ENCODE data around the gene EFCAB6.
A peak's percentile ranks its signal among the peaks of the same experiment; 100 is the strongest.

EFCAB6 gene

GRCh38 chr22:43633631-43634285, 178.3 kb downstream of the EFCAB6 start:
- no peak for DNase-seq

GRCh38 chr22:43631846-43632245, 180.3 kb downstream of the EFCAB6 start:
- DNase-seq, result no peak

- no peak for DNase-seq
These were observed 180.9 kb downstream of the EFCAB6 start for GRCh38 chr22:43631201-43631600.

GRCh38 chr22:43630451-43630850, 181.7 kb downstream of the EFCAB6 start:
- no peak for DNase-seq

DNA sequence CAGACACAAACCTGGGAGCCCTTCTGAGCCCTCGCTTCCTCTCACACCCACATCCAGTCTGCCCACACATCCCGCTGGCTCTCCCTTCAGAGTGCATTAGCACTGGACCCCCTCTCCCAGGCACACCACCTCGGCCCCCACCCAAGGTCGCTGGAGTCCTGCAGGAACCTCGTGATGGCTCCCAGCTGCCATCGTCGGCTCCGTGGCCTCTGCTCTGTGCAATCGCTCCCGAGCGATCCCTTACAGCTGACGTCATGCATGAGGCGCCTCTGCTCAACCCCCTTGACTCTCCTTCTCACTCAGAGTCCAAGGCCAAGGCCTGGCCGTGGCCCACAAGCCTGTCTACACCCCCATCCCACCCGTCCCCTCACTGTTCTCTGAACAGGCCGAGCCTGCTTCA, 183.9 kb downstream of the EFCAB6 start:
- DNase-seq, result no peak

DNA sequence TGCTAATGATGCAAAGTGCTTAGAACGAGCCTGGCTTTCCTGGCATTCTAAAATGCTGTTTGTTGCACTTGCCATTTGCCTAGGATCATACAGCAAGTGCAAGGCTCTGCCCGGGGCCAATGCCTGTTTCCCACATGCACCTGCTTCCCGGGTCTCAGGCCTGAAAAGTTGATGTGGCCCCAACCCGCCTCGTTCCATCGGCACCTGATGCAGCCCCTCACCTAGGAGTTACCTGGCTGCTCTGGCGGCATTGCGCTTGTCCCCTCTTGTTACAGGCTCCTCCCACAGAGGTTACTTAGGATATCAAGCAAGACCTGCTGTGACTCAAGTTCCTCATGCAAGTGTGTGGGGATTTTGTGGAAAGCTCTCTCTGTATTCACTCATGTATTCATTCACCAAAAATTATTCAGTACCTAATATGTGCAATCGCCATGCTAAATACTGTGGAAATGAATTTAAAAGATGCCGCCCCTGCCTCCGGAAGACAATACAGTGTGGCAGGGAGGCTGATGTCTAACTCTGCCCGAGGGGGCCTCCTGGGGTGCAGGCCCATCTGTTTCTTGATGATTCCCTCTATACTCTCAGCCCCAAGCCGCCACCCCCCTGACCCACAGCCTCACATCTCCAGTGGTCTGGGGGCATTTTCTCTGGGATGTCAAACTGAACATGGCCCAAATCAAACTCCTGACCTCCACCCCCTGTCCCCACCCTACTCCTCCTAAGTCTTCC, 184.5 kb downstream of the EFCAB6 start:
- no peak for DNase-seq

DNA sequence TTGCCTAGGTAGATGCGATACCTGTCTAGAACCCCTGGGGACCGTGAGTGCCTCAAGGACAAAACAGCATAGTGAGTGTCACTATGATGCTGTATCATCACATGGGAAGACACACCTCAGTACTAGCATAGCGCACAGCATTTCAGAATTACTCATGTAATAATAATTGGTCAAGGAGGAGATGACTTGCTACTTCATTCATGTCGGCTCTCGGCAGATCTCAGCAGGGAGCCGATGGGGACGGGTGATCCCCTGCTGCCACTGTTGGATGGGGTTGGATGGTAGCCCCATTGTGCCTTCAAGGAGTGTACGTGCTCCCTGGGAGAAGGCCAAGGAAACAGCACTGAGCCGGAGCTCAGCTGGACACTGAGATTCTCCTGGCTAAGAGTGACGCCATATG, 186.9 kb downstream of the EFCAB6 start:
- DNase-seq, result no peak

GRCh38 chr22:43624144-43624998, 187.7 kb downstream of the EFCAB6 start:
- no peak for DNase-seq

DNA sequence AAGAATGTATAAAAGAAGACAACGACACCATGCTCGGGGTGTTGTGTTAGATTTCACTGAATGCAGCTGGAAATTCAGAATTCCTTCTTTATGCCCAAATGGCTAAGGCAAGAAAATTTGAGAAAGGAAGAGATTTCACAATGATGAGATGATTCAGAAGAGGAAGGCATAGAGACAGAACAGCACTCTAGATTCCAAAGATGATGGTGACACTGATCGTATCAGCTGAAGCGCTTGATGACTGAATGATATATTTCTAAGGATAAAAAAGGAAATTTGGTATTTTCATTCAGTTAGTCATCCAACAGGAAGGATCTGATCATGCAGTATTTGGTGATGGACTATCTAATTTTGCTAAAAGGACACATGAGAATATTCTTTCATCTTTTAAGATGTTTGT, 189.2 kb downstream of the EFCAB6 start:
- DNase-seq, result no peak

GRCh38 chr22:43620197-43620596, 191.9 kb downstream of the EFCAB6 start:
- DNase-seq, result no peak

DNA sequence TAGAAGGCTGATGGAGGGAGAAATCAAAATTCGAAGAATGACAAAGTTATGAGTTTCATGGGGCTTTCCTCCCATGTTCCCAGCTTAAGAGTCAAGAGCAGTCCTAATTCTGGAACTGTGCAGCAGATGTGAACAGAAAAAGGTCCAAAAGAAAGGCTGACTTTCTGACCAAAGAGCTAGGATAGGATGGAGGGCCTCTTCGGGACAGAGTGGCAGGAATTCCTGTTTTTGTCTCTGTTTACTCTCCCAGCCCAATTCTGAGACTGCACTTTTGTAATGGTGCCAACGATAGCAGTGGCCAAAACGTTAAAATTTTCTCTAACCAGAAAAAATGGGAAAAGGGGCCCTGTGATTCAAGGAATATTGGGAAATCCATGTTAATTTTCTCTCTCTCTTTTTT, 193.6 kb downstream of the EFCAB6 start:
- no peak for DNase-seq

GRCh38 chr22:43616645-43617044, 195.5 kb downstream of the EFCAB6 start:
- DNase-seq, result peak; percentile 5

DNA sequence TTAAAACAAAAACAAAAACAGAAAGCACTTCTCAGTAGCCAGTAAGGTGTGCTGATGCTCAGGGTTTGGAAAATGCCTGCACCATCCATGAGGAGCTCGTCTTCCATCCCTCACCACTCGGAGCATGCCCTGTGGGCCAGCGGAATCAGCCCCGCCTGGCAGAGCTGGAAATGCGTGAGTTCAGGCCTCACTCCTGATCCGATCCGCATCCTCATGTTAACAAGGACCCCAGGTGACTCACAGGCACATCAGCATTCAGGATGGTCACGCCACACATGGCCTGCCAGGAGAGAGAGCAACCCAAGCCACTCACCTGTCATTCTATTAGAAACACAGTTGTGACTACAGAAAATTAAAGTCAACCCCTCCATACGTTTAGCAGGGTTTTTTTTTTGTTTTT, 211.8 kb downstream of the EFCAB6 start:
- no peak for DNase-seq

DNA sequence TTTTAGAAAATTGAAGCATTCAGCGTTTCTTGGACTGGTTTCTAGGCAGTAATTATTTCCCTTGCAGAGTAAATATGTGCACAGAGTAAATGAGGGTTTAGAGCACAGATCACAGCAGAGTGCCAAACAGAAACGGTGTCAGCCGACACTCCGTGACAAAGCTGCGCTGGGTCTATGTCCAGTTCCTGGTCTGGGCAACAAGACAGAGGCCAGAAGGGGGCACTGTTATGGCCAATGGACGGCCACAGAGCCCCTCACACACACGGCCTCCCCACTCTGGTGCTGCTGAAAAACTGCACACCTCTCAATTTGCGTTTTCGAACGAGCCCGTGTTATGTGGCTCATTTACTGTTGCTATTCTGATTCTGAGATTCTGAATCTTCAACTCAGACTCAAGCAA, 219.6 kb downstream of the EFCAB6 start:
- no peak for DNase-seq

DNA sequence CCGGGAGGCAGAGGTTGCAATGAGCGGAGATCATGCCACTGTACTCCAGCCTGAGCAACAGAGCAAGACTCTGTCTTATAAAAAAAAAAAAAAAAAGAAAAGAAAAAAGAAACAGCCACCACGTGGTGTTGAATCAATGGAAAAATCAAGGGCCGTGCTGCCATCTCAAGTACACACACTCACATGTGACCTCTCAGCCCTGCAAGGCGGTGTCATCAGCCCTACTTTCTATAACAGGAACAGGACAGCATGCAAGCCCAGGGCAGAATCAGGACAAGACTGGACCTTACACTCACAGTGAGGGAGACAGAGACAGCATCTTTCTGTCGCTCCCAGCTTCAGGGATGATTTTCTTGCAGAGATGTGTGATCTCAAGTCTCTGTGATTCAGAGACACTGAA, 220.7 kb downstream of the EFCAB6 start:
- DNase-seq, result no peak

GRCh38 chr22:43587574-43587973, 224.5 kb downstream of the EFCAB6 start:
- no peak for DNase-seq

GRCh38 chr22:43583501-43583900, 228.6 kb downstream of the EFCAB6 start:
- no peak for DNase-seq

GRCh38 chr22:43582394-43582793, 229.7 kb downstream of the EFCAB6 start:
- no peak for DNase-seq

DNA sequence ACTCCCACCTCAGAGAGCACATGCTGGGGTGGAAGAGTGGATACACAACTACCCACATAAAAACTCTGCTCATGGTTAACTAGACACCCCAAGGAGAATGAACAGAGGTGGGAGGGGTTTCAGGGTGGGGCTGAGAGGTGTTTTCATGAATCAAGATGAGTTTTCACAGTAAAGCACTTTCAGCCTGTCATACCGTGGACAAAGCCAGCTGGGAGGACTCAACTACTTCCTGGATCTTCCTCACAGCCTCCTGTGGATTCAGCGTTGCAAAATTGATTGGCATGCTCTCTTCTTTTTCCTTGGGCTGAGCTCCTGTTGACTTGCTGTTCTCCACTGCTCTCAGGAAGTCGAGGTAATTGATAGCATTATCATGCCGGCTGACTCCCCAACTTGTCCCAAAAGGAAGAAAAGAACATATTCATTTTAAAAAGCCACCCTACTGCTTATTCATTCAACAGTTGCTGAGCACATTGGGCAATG, 231.8 kb downstream of the EFCAB6 start:
- DNase-seq, result no peak

- no peak for DNase-seq
These were observed 237.4 kb downstream of the EFCAB6 start for GRCh38 chr22:43574738-43575137.

DNA sequence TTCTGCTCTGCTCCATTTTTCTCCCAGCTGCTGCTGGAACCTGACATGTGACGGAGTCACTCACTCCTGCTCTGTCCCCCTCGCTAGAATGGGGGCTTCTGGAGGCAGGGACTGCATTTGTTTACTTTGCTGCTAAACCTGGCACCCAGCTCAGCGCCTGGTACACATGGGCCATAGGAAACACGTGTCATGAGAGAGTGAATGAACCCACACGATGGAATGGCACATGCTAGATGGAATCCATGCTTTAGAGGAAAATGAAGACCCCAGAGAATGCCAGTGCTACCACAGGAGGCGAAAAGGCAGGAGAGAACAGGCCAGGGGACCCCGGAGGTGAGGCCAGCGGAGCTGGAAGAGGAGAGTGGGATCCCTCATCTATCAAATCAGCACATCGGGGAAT, 239.4 kb downstream of the EFCAB6 start:
- DNase-seq, result no peak

DNA sequence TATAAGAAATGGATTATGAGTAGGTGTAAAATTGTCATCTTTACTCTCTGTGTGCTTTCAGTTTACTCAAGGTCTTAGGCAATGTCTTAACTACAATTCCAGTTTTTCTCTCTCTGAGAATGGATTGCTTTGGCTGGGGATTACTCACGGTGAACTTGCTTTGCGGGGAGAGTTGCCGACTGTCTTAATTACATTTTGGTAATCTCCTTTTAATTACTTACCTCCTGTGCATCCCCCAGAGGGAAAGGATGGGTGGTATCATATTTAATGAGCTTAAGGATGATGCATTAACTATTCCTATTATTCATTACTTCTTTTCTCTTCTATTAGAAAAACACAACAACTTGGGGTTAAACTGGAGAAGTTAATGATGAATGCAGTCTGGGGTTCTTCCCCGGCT, 240.9 kb downstream of the EFCAB6 start:
- DNase-seq, result no peak

- DNase-seq, result no peak
These were observed 241.5 kb downstream of the EFCAB6 start for GRCh38 chr22:43570531-43571165.
